ENCODE results near the gene LTB4R2. TPM values are rescaled to one million over a fixed set of nuclear protein-coding genes. Genes with fewer than 3 reads are reported as not detected.

LTB4R2 gene
- total and polyA plus RNA-seq, 2 of the 8 experiments (the other 6 are each of a cell fraction or from before 2014, with no cell fraction given): 5.3 to 6.7 TPM

DNA sequence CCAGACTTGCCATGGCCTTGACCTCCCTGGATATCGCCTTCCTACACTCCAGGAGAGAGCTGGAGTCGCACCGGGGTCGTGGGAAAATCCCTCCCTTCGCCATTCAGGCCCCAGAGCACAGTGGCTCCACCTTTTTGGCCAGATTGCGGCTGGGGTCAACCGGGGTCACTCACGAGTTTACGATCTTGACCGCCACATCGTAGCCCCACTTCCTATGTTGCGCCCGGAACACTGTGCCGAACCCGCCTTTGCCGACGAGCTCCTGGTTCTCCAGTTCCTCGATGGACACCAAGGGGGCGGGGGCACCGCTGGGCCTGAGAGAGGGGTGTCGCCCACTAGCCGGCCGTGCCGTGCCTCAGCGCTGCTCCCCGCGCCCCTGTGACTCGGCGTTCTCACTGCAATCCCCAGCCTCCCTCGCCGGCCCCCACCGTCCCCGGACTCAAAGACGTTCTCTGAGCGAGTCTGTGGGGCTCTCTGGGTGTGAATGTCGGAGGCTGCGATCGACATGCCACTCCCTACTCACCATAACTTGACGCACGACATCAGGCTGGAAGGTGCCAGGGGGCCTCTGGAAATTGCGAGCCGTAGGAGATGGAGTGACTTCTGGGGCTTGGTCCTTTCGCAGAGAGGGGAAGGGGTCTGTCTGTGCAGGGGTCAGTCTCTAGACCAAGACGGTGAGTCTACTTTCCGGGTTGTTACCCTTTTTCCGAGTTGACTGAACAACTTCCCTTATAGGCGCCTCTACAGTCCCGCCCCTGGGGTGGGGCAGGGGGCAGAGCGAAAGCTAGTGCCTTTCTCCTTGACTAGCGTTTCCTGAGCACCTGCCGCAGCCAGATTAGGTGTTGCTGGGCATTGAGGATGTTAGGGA is 29.6 kb downstream of the LTB4R2 start, which contains the start of gene RIPK3 (continued):
- TF ChIP-seq TEAD4 (IDR thresholded peaks at IDR 0.05; ENCODE audit: low read depth, low read length) (no peak), EZH2 (IDR thresholded peaks at IDR 0.05; ENCODE audit: low read depth, low read length, severe bottlenecking) (peak; percentile 83), ASH2L (IDR thresholded peaks at IDR 0.05; ENCODE audit: low read length) (peak; percentile 55), TAF1 (IDR thresholded peaks at IDR 0.05; ENCODE audit: low read depth, low read length) (0 out of 2 replicates have a peak, but pooled peaks have one; percentile 32), SUZ12 (IDR thresholded peaks at IDR 0.05; ENCODE audit: low read length) (peak; percentile 70), KDM1A (IDR thresholded peaks at IDR 0.05; ENCODE audit: borderline replicate concordance, low read length) (no peak), KDM5A (IDR thresholded peaks at IDR 0.05; ENCODE audit: low read length) (no peak), TBP (IDR thresholded peaks at IDR 0.05; ENCODE audit: low read depth, low read length) (no peak), RXRA (IDR thresholded peaks at IDR 0.05; ENCODE audit: insufficient read depth, low read depth, low read length) (0 out of 2 replicates have a peak, but pooled peaks have one; percentile 19), SP2 (IDR thresholded peaks at IDR 0.05; ENCODE audit: low read length) (no peak), KDM4A (IDR thresholded peaks at IDR 0.05; ENCODE audit: low read depth, low read length, severe bottlenecking) (peak; percentile 76), FOSL1 (IDR thresholded peaks at IDR 0.05; ENCODE audit: insufficient read depth, low read depth, low read length) (no peak), NANOG (IDR thresholded peaks at IDR 0.05; ENCODE audit: insufficient read depth, low read depth, low read length, poor library complexity, severe bottlenecking) (no peak)
- TF ChIP-seq, protein P1, sequence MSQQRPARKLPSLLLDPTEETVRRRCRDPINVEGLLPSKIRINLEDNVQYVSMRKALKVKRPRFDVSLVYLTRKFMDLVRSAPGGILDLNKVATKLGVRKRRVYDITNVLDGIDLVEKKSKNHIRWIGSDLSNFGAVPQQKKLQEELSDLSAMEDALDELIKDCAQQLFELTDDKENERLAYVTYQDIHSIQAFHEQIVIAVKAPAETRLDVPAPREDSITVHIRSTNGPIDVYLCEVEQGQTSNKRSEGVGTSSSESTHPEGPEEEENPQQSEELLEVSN (IDR thresholded peaks at IDR 0.05): 0 out of 2 replicates have a peak, but pooled peaks have one; percentile 23
